H9 (cell line): ENCODE results near the gene METTL23. TPM values are rescaled to one million over a fixed set of nuclear protein-coding genes. Genes with fewer than 3 reads are reported as not detected.

ENCODE experiments used
- DNase-seq: peaks from one replicate; pipeline ENCODE4 v3.0.0-alpha.2; 2017
- H2AFZ ChIP-seq: one replicate; pipeline ENCODE4 v1.6.1; 2013; ENCODE audit warnings: mild to moderate bottlenecking, low read length, control low read depth, moderate library complexity
- H2AK5ac ChIP-seq: 2 replicates; pipeline ENCODE4 v1.6.1; 2013; ENCODE audit warnings: low read length, control low read depth, mixed read lengths; ENCODE audit not compliant: insufficient read length
- H2BK120ac ChIP-seq: one replicate; pipeline ENCODE4 v1.6.1; 2013; ENCODE audit warnings: low read depth, mild to moderate bottlenecking, low read length, control low read depth, inconsistent platforms; ENCODE audit not compliant: poor library complexity, severe bottlenecking
- H2BK12ac ChIP-seq: 2 replicates; pipeline ENCODE4 v1.6.1; 2013; ENCODE audit warnings: low read length, control low read depth, mixed read lengths, low read depth; ENCODE audit not compliant: insufficient read length
- H2BK15ac ChIP-seq: 2 replicates; pipeline ENCODE4 v1.6.1; 2013; ENCODE audit warnings: low read depth, low read length, control low read depth
- H2BK20ac ChIP-seq: one replicate; pipeline ENCODE4 v1.6.1; 2013; ENCODE audit warnings: low read depth, mild to moderate bottlenecking, low read length, control low read depth, inconsistent platforms; ENCODE audit not compliant: poor library complexity, severe bottlenecking
- H2BK5ac ChIP-seq: 2 replicates; pipeline ENCODE4 v1.6.1; 2013; ENCODE audit warnings: low read length, control low read depth, mixed read lengths; ENCODE audit not compliant: insufficient read length
- H3K14ac ChIP-seq: 2 replicates; pipeline ENCODE4 v1.6.1; 2013; ENCODE audit warnings: low read length, control low read depth; ENCODE audit not compliant: insufficient read depth
- H3K18ac ChIP-seq: 2 replicates; pipeline ENCODE4 v1.6.1; 2013; ENCODE audit warnings: low read depth, mild to moderate bottlenecking, mixed read lengths, low read length, control low read depth; ENCODE audit not compliant: insufficient read length
- H3K23ac ChIP-seq: 2 replicates; pipeline ENCODE4 v1.6.1; 2013; ENCODE audit warnings: low read length, control low read depth, mixed read lengths, low read depth; ENCODE audit not compliant: insufficient read length
- H3K23me2 ChIP-seq: 2 replicates; pipeline ENCODE4 v1.6.1; 2013; ENCODE audit warnings: low read depth, mild to moderate bottlenecking, mixed read lengths, low read length, control low read depth; ENCODE audit not compliant: insufficient read length, poor library complexity, severe bottlenecking
- H3K27ac ChIP-seq: 2 replicates; pipeline ENCODE4 v1.5.1; 2013; ENCODE audit warnings: low read length, control low read depth, mixed read lengths, low read depth; ENCODE audit not compliant: insufficient read length
- H3K27me3 ChIP-seq: 2 replicates; pipeline ENCODE4 v1.6.1; 2013; ENCODE audit warnings: low read length, control low read depth, inconsistent platforms; ENCODE audit not compliant: insufficient read depth
- H3K4ac ChIP-seq: 2 replicates; pipeline ENCODE4 v1.6.1; 2013; ENCODE audit warnings: low read depth, mild to moderate bottlenecking, control low read depth, inconsistent platforms, low read length, moderate library complexity
- H3K4me1 ChIP-seq: 2 replicates; pipeline ENCODE4 v1.6.1; 2013; ENCODE audit warnings: low read length, control low read depth, inconsistent platforms; ENCODE audit not compliant: insufficient read depth
- H3K4me2 ChIP-seq: 2 replicates; pipeline ENCODE4 v1.6.1; 2013; ENCODE audit warnings: low read length, control low read depth, mixed read lengths; ENCODE audit not compliant: insufficient read length, insufficient read depth
- H3K56ac ChIP-seq: 2 replicates; pipeline ENCODE4 v1.6.1; 2013; ENCODE audit warnings: low read depth, mild to moderate bottlenecking, mixed read lengths, low read length, control low read depth; ENCODE audit not compliant: insufficient read length
- H3K79me1 ChIP-seq: 2 replicates; pipeline ENCODE4 v1.6.1; 2013; ENCODE audit warnings: low read depth, mild to moderate bottlenecking, moderate library complexity, low read length, control low read depth, inconsistent platforms; ENCODE audit not compliant: insufficient read depth, poor library complexity, severe bottlenecking
- H3K79me2 ChIP-seq: 2 replicates; pipeline ENCODE4 v1.6.1; 2013; ENCODE audit warnings: low read length, control low read depth, inconsistent platforms; ENCODE audit not compliant: insufficient read depth
- H3K9ac ChIP-seq: 2 replicates; pipeline ENCODE4 v1.6.1; 2013; ENCODE audit warnings: low read length, control low read depth, mixed read lengths; ENCODE audit not compliant: insufficient read length; ENCODE audit errors: extremely low read depth
- H3K9me3 ChIP-seq: one replicate; pipeline ENCODE4 v1.6.1; 2013; ENCODE audit warnings: low read depth, low read length, inconsistent platforms; ENCODE audit not compliant: control insufficient read depth
- H3T11ph ChIP-seq: one replicate; pipeline ENCODE4 v1.6.1; 2013; ENCODE audit warnings: mild to moderate bottlenecking, low read length, control low read depth, inconsistent platforms
- H4K20me1 ChIP-seq: one replicate; pipeline ENCODE4 v1.6.1; 2013; ENCODE audit not compliant: control insufficient read depth, insufficient read length, insufficient read depth
- H4K5ac ChIP-seq: 2 replicates; pipeline ENCODE4 v1.6.1; 2013; ENCODE audit warnings: low read depth, mild to moderate bottlenecking, mixed read lengths, low read length, control low read depth; ENCODE audit not compliant: insufficient read length
- H4K8ac ChIP-seq: replicated peaks from 2 replicates; pipeline ENCODE4 v1.6.1; 2013; ENCODE audit warnings: low read length, control low read depth, mixed read lengths, low read depth; ENCODE audit not compliant: insufficient read length
- H4K91ac ChIP-seq: 2 replicates; pipeline ENCODE4 v1.6.1; 2013; ENCODE audit warnings: low read depth, mild to moderate bottlenecking, moderate library complexity, mixed read lengths, low read length, control low read depth; ENCODE audit not compliant: insufficient read length
- H3K27ac Mint-ChIP-seq, 3 experiments: 2 replicates in 2 of 3; 3 replicates in 1 of 3; pipeline ENCODE4 v1.8.0; 2020 to 2021; ENCODE audit warnings: mixed read lengths in 3 of 3, mild to moderate bottlenecking in 1 of 3, moderate library complexity in 1 of 3
- H3K27me3 Mint-ChIP-seq: 2 replicates; pipeline ENCODE4 v1.8.0; 2021; ENCODE audit warnings: low read depth, mild to moderate bottlenecking, moderate library complexity, mixed read lengths
- H3K36me3 Mint-ChIP-seq, 3 experiments: 2 replicates in 2 of 3; 3 replicates in 1 of 3; pipeline ENCODE4 v1.8.0; 2020 to 2021; ENCODE audit warnings: low read depth in 3 of 3, mixed read lengths in 3 of 3; ENCODE audit not compliant: insufficient read depth in 1 of 3
- H3K4me1 Mint-ChIP-seq, 2 experiments: 2 replicates each; pipeline ENCODE4 v1.8.0; 2020; ENCODE audit warnings: mixed read lengths in 2 of 2
- H3K4me3 Mint-ChIP-seq, 2 experiments: 2 replicates in 1 of 2; 3 replicates in 1 of 2; pipeline ENCODE4 v1.8.0; 2020 to 2021; ENCODE audit warnings: mild to moderate bottlenecking in 2 of 2, mixed read lengths in 2 of 2, moderate library complexity in 1 of 2
- H3K9me3 Mint-ChIP-seq, 2 experiments: 2 replicates in 1 of 2; 3 replicates in 1 of 2; pipeline ENCODE4 v1.8.0; 2020; ENCODE audit warnings: mild to moderate bottlenecking in 2 of 2, mixed read lengths in 2 of 2, moderate library complexity in 1 of 2
- WGBS: extraction: QIAGEN DNeasy Blood & Tissue Kit; methylation state at CpG from one replicate; pipeline ENCODE4 v1.1.7; 2013; ENCODE audit warnings: missing lambda C conversion rate, low lambda C conversion rate, mixed read lengths; ENCODE audit not compliant: insufficient read length; ENCODE audit errors: extremely low coverage; 5-methylcytosine and 5-hydroxymethylcytosine counted together
- total RNA-seq: library from RNA; stranded (reverse); gene quantifications from 2 replicates; pipeline ENCODE4 v1.2.1, GENCODE V29; 2021
- TF ChIP-seq, protein P1 (sequence below): fragments of 200-600 bp; sonication (generic); conservative IDR thresholded peaks from 3 replicates; pipeline ENCODE4 v1.8.0; 2021; ENCODE audit warnings: antibody characterized with exemption, mild to moderate bottlenecking

METTL23 gene
- total RNA-seq, 1 experiment from 2014 or later, result 29.9 TPM

GRCh38 chr17:76684756-76685155 lies 41.9 kb upstream of the METTL23 start:
- no peak overlapping the region for H2BK15ac ChIP-seq
- peaks cover 0 to 4% (median 0%) of the 10 kb centered on the region in 3 experiments; a peak in 1 of 7 replicates for H3K36me3 Mint-ChIP-seq
- H3K27ac Mint-ChIP-seq, result peak overlapping the region in 1 of 3 experiments; percentile 76; a peak in 1 of 7 replicates
- H3K9me3 Mint-ChIP-seq, result no peaks in the 10 kb centered on the region; a peak in 1 of 5 replicates
- no CpG with 5 or more reads among the region's 7 CpGs for WGBS
- no peak for DNase-seq
- H3K27me3 ChIP-seq, result no peaks in the 10 kb centered on the region
- no peak overlapping the region for H3K56ac ChIP-seq
- no peaks in the 10 kb centered on the region for H3K79me1 ChIP-seq
- H3T11ph ChIP-seq, result no peak overlapping the region
- H3K9me3 ChIP-seq, result no peaks in the 10 kb centered on the region
- H3K23me2 ChIP-seq, result no peaks in the 10 kb centered on the region
- H4K91ac ChIP-seq, result no peak overlapping the region
- no peak overlapping the region for H3K9ac ChIP-seq
- H3K27ac ChIP-seq, result no peak overlapping the region
- H4K8ac ChIP-seq, result no peak overlapping the region
- no peaks in the 10 kb centered on the region for H3K79me2 ChIP-seq
- H3K27me3 Mint-ChIP-seq, result no peaks in the 10 kb centered on the region
- H4K5ac ChIP-seq, result no peak overlapping the region
- H3K4me1 ChIP-seq, result peaks cover 3% of the 10 kb centered on the region; the same call in 1 of the 2 replicates
- no peak overlapping the region for H3K4me3 Mint-ChIP-seq
- no peak overlapping the region for H3K18ac ChIP-seq
- TF ChIP-seq, protein P1, sequence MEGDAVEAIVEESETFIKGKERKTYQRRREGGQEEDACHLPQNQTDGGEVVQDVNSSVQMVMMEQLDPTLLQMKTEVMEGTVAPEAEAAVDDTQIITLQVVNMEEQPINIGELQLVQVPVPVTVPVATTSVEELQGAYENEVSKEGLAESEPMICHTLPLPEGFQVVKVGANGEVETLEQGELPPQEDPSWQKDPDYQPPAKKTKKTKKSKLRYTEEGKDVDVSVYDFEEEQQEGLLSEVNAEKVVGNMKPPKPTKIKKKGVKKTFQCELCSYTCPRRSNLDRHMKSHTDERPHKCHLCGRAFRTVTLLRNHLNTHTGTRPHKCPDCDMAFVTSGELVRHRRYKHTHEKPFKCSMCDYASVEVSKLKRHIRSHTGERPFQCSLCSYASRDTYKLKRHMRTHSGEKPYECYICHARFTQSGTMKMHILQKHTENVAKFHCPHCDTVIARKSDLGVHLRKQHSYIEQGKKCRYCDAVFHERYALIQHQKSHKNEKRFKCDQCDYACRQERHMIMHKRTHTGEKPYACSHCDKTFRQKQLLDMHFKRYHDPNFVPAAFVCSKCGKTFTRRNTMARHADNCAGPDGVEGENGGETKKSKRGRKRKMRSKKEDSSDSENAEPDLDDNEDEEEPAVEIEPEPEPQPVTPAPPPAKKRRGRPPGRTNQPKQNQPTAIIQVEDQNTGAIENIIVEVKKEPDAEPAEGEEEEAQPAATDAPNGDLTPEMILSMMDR, result no peak
- no peak overlapping the region for H3K4ac ChIP-seq
- H3K4me1 Mint-ChIP-seq, result peaks cover 27 to 45% of the 10 kb centered on the region in 2 experiments
- no peak overlapping the region for H2AFZ ChIP-seq
- no peak overlapping the region for H2AK5ac ChIP-seq
- H3K4me2 ChIP-seq, result no peak overlapping the region
- no peak overlapping the region for H2BK12ac ChIP-seq
- H2BK5ac ChIP-seq, result no peak overlapping the region
- no peaks in the 10 kb centered on the region for H4K20me1 ChIP-seq
- H3K23ac ChIP-seq, result no peak overlapping the region
- H2BK20ac ChIP-seq, result no peak overlapping the region
- no peak overlapping the region; the same call in 1 of the 2 replicates for H3K14ac ChIP-seq
- H2BK120ac ChIP-seq, result no peak overlapping the region
